HepG2 (cell line): ENCODE data around the gene BEAN1. TPM values are rescaled to one million over a fixed set of nuclear protein-coding genes. Genes with fewer than 3 reads are reported as not detected.

Source experiments
- BRCA1 ChIP-seq: sonication (generic); formaldehyde crosslinking; IDR thresholded peaks from 2 replicates; pipeline ENCODE4 v1.4.0; 2020; ENCODE audit warnings: missing genetic modification reagents
- SALL2 ChIP-seq: sonication (generic); formaldehyde crosslinking; IDR thresholded peaks from 2 replicates; pipeline ENCODE4 v1.8.1; 2023; ENCODE audit warnings: mild to moderate bottlenecking, missing genetic modification reagents, inconsistent platforms
- SMAD9 ChIP-seq: sonication (generic); formaldehyde crosslinking; IDR thresholded peaks from 2 replicates; pipeline ENCODE4 v1.5.1; 2020; ENCODE audit warnings: mild to moderate bottlenecking, missing genetic modification reagents
- SPEN ChIP-seq: sonication (generic); formaldehyde crosslinking; IDR thresholded peaks from 2 replicates; pipeline ENCODE4 v1.5.1; 2020; ENCODE audit warnings: low read depth, mild to moderate bottlenecking, missing genetic modification reagents
- ZNF552 ChIP-seq: sonication (generic); formaldehyde crosslinking; IDR thresholded peaks from 2 replicates; pipeline ENCODE4 v1.9.0; 2022; ENCODE audit warnings: missing genetic modification reagents, mild to moderate bottlenecking, borderline replicate concordance
- ZNF746 ChIP-seq: sonication (generic); formaldehyde crosslinking; IDR thresholded peaks from 2 replicates; pipeline ENCODE4 v1.8.0; 2022; ENCODE audit warnings: mild to moderate bottlenecking, missing genetic modification reagents
- polyA plus RNA-seq, 8 experiments: library from polyadenylated mRNA; depleted of rRNA in 3 of 8; stranded (reverse) in 7 of 8; unstranded in 1 of 8; fragments of >200 nt; fragmentation: Illumina TruSeq in 4 of 8; extraction: Trizol in 4 of 8; gene quantifications; 2 replicates each; pipeline versions ENCODE4 v1.2.1 to v1.2.3, GENCODE V29; 2011 to 2016; ENCODE audit warnings: low read depth in 4 of 8, missing spikeins in 1 of 8, mixed read lengths in 1 of 8; ENCODE audit not compliant: insufficient read depth in 1 of 8
- total RNA-seq, 5 experiments: library from RNA; depleted of rRNA; stranded (reverse); fragments of >200 nt; fragmentation: Illumina TruSeq; extraction: Trizol; gene quantifications; 2 replicates each; pipeline ENCODE4 v1.2.3, GENCODE V29; 2016; ENCODE audit warnings: low read depth in 1 of 5
- TF ChIP-seq, protein P1 (sequence below): sonication (generic); formaldehyde crosslinking; IDR thresholded peaks from 2 replicates; pipeline ENCODE4 v1.5.1; 2020; ENCODE audit warnings: missing genetic modification reagents, mild to moderate bottlenecking, borderline replicate concordance
- TF ChIP-seq, protein P2 (sequence below), 2 experiments: sonication (generic) in 1 of 2; formaldehyde crosslinking in 1 of 2; IDR thresholded peaks; 2 replicates each; pipeline versions ENCODE4 v1.6.1 to v1.9.0; 2014 to 2022; ENCODE audit warnings: antibody characterized with exemption in 1 of 2, borderline replicate concordance in 1 of 2, inconsistent platforms in 1 of 2, low read depth in 1 of 2, missing genetic modification reagents in 1 of 2
- TF ChIP-seq, protein P3 (sequence below): sonication (generic); formaldehyde crosslinking; IDR thresholded peaks from 2 replicates; pipeline ENCODE4 v1.5.0; 2020; ENCODE audit warnings: missing genetic modification reagents
- TF ChIP-seq, protein P4 (sequence below): sonication (generic); formaldehyde crosslinking; IDR thresholded peaks from 2 replicates; pipeline ENCODE4 v1.9.0; 2021; ENCODE audit warnings: missing genetic modification reagents, borderline replicate concordance

The BEAN1 gene
- total and polyA plus RNA-seq, 2 of the 13 experiments (the other 11 are each of a cell fraction or from before 2014, with no cell fraction given), result 0.53 to 1.4 TPM

GRCh38 chr16:66487580-66488275 lies 60.6 kb downstream of the BEAN1 start (continued):
- TF ChIP-seq, protein P1, sequence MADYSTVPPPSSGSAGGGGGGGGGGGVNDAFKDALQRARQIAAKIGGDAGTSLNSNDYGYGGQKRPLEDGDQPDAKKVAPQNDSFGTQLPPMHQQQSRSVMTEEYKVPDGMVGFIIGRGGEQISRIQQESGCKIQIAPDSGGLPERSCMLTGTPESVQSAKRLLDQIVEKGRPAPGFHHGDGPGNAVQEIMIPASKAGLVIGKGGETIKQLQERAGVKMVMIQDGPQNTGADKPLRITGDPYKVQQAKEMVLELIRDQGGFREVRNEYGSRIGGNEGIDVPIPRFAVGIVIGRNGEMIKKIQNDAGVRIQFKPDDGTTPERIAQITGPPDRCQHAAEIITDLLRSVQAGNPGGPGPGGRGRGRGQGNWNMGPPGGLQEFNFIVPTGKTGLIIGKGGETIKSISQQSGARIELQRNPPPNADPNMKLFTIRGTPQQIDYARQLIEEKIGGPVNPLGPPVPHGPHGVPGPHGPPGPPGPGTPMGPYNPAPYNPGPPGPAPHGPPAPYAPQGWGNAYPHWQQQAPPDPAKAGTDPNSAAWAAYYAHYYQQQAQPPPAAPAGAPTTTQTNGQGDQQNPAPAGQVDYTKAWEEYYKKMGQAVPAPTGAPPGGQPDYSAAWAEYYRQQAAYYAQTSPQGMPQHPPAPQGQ (CRISPR knock-in tag), result no peak
- TF ChIP-seq, protein P2, sequence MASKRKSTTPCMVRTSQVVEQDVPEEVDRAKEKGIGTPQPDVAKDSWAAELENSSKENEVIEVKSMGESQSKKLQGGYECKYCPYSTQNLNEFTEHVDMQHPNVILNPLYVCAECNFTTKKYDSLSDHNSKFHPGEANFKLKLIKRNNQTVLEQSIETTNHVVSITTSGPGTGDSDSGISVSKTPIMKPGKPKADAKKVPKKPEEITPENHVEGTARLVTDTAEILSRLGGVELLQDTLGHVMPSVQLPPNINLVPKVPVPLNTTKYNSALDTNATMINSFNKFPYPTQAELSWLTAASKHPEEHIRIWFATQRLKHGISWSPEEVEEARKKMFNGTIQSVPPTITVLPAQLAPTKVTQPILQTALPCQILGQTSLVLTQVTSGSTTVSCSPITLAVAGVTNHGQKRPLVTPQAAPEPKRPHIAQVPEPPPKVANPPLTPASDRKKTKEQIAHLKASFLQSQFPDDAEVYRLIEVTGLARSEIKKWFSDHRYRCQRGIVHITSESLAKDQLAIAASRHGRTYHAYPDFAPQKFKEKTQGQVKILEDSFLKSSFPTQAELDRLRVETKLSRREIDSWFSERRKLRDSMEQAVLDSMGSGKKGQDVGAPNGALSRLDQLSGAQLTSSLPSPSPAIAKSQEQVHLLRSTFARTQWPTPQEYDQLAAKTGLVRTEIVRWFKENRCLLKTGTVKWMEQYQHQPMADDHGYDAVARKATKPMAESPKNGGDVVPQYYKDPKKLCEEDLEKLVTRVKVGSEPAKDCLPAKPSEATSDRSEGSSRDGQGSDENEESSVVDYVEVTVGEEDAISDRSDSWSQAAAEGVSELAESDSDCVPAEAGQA (IDR thresholded peaks at IDR 0.05; ENCODE audit: low read depth), result no peak
- TF ChIP-seq, protein P2 (CRISPR knock-in tag; IDR thresholded peaks at IDR 0.05; ENCODE audit: borderline replicate concordance), result no peak
- TF ChIP-seq, protein P3, sequence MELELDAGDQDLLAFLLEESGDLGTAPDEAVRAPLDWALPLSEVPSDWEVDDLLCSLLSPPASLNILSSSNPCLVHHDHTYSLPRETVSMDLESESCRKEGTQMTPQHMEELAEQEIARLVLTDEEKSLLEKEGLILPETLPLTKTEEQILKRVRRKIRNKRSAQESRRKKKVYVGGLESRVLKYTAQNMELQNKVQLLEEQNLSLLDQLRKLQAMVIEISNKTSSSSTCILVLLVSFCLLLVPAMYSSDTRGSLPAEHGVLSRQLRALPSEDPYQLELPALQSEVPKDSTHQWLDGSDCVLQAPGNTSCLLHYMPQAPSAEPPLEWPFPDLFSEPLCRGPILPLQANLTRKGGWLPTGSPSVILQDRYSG (CRISPR knock-in tag), result no peak
- TF ChIP-seq ZNF552 (CRISPR knock-in tag) (no peak), SALL2 (no peak), BRCA1 (CRISPR knock-in tag) (no peak), ZNF746 (CRISPR knock-in tag) (no peak), SMAD9 (CRISPR knock-in tag) (no peak), SPEN (CRISPR knock-in tag) (no peak)
- TF ChIP-seq, protein P4, sequence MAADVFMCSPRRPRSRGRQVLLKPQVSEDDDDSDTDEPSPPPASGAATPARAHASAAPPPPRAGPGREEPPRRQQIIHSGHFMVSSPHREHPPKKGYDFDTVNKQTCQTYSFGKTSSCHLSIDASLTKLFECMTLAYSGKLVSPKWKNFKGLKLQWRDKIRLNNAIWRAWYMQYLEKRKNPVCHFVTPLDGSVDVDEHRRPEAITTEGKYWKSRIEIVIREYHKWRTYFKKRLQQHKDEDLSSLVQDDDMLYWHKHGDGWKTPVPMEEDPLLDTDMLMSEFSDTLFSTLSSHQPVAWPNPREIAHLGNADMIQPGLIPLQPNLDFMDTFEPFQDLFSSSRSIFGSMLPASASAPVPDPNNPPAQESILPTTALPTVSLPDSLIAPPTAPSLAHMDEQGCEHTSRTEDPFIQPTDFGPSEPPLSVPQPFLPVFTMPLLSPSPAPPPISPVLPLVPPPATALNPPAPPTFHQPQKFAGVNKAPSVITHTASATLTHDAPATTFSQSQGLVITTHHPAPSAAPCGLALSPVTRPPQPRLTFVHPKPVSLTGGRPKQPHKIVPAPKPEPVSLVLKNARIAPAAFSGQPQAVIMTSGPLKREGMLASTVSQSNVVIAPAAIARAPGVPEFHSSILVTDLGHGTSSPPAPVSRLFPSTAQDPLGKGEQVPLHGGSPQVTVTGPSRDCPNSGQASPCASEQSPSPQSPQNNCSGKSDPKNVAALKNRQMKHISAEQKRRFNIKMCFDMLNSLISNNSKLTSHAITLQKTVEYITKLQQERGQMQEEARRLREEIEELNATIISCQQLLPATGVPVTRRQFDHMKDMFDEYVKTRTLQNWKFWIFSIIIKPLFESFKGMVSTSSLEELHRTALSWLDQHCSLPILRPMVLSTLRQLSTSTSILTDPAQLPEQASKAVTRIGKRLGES, result no peak
